H9 (cell line): Measurements from ENCODE around the gene IER5. TPM values are rescaled to one million over a fixed set of nuclear protein-coding genes. Genes with fewer than 3 reads are reported as not detected.
A peak's percentile ranks its signal among the peaks of the same experiment; 100 is the strongest.

ENCODE experiments used
- DNase-seq: peaks from one replicate; pipeline ENCODE4 v3.0.0-alpha.2; 2017
- H2AFZ ChIP-seq: one replicate; pipeline ENCODE4 v1.6.1; 2013; ENCODE audit warnings: mild to moderate bottlenecking, low read length, control low read depth, moderate library complexity
- H2AK5ac ChIP-seq: 2 replicates; pipeline ENCODE4 v1.6.1; 2013; ENCODE audit warnings: low read length, control low read depth, mixed read lengths; ENCODE audit not compliant: insufficient read length
- H2BK120ac ChIP-seq: one replicate; pipeline ENCODE4 v1.6.1; 2013; ENCODE audit warnings: low read depth, mild to moderate bottlenecking, low read length, control low read depth, inconsistent platforms; ENCODE audit not compliant: poor library complexity, severe bottlenecking
- H2BK12ac ChIP-seq: 2 replicates; pipeline ENCODE4 v1.6.1; 2013; ENCODE audit warnings: low read length, control low read depth, mixed read lengths, low read depth; ENCODE audit not compliant: insufficient read length
- H2BK15ac ChIP-seq: 2 replicates; pipeline ENCODE4 v1.6.1; 2013; ENCODE audit warnings: low read depth, low read length, control low read depth
- H2BK20ac ChIP-seq: one replicate; pipeline ENCODE4 v1.6.1; 2013; ENCODE audit warnings: low read depth, mild to moderate bottlenecking, low read length, control low read depth, inconsistent platforms; ENCODE audit not compliant: poor library complexity, severe bottlenecking
- H2BK5ac ChIP-seq: 2 replicates; pipeline ENCODE4 v1.6.1; 2013; ENCODE audit warnings: low read length, control low read depth, mixed read lengths; ENCODE audit not compliant: insufficient read length
- H3K14ac ChIP-seq: 2 replicates; pipeline ENCODE4 v1.6.1; 2013; ENCODE audit warnings: low read length, control low read depth; ENCODE audit not compliant: insufficient read depth
- H3K18ac ChIP-seq: 2 replicates; pipeline ENCODE4 v1.6.1; 2013; ENCODE audit warnings: low read depth, mild to moderate bottlenecking, mixed read lengths, low read length, control low read depth; ENCODE audit not compliant: insufficient read length
- H3K23ac ChIP-seq: 2 replicates; pipeline ENCODE4 v1.6.1; 2013; ENCODE audit warnings: low read length, control low read depth, mixed read lengths, low read depth; ENCODE audit not compliant: insufficient read length
- H3K23me2 ChIP-seq: 2 replicates; pipeline ENCODE4 v1.6.1; 2013; ENCODE audit warnings: low read depth, mild to moderate bottlenecking, mixed read lengths, low read length, control low read depth; ENCODE audit not compliant: insufficient read length, poor library complexity, severe bottlenecking
- H3K27ac ChIP-seq: 2 replicates; pipeline ENCODE4 v1.5.1; 2013; ENCODE audit warnings: low read length, control low read depth, mixed read lengths, low read depth; ENCODE audit not compliant: insufficient read length
- H3K27me3 ChIP-seq: 2 replicates; pipeline ENCODE4 v1.6.1; 2013; ENCODE audit warnings: low read length, control low read depth, inconsistent platforms; ENCODE audit not compliant: insufficient read depth
- H3K4ac ChIP-seq: 2 replicates; pipeline ENCODE4 v1.6.1; 2013; ENCODE audit warnings: low read depth, mild to moderate bottlenecking, control low read depth, inconsistent platforms, low read length, moderate library complexity
- H3K4me1 ChIP-seq: 2 replicates; pipeline ENCODE4 v1.6.1; 2013; ENCODE audit warnings: low read length, control low read depth, inconsistent platforms; ENCODE audit not compliant: insufficient read depth
- H3K4me2 ChIP-seq: 2 replicates; pipeline ENCODE4 v1.6.1; 2013; ENCODE audit warnings: low read length, control low read depth, mixed read lengths; ENCODE audit not compliant: insufficient read length, insufficient read depth
- H3K56ac ChIP-seq: 2 replicates; pipeline ENCODE4 v1.6.1; 2013; ENCODE audit warnings: low read depth, mild to moderate bottlenecking, mixed read lengths, low read length, control low read depth; ENCODE audit not compliant: insufficient read length
- H3K79me1 ChIP-seq: 2 replicates; pipeline ENCODE4 v1.6.1; 2013; ENCODE audit warnings: low read depth, mild to moderate bottlenecking, moderate library complexity, low read length, control low read depth, inconsistent platforms; ENCODE audit not compliant: insufficient read depth, poor library complexity, severe bottlenecking
- H3K79me2 ChIP-seq: 2 replicates; pipeline ENCODE4 v1.6.1; 2013; ENCODE audit warnings: low read length, control low read depth, inconsistent platforms; ENCODE audit not compliant: insufficient read depth
- H3K9ac ChIP-seq: 2 replicates; pipeline ENCODE4 v1.6.1; 2013; ENCODE audit warnings: low read length, control low read depth, mixed read lengths; ENCODE audit not compliant: insufficient read length; ENCODE audit errors: extremely low read depth
- H3K9me3 ChIP-seq: one replicate; pipeline ENCODE4 v1.6.1; 2013; ENCODE audit warnings: low read depth, low read length, inconsistent platforms; ENCODE audit not compliant: control insufficient read depth
- H3T11ph ChIP-seq: one replicate; pipeline ENCODE4 v1.6.1; 2013; ENCODE audit warnings: mild to moderate bottlenecking, low read length, control low read depth, inconsistent platforms
- H4K20me1 ChIP-seq: one replicate; pipeline ENCODE4 v1.6.1; 2013; ENCODE audit not compliant: control insufficient read depth, insufficient read length, insufficient read depth
- H4K5ac ChIP-seq: 2 replicates; pipeline ENCODE4 v1.6.1; 2013; ENCODE audit warnings: low read depth, mild to moderate bottlenecking, mixed read lengths, low read length, control low read depth; ENCODE audit not compliant: insufficient read length
- H4K8ac ChIP-seq: replicated peaks from 2 replicates; pipeline ENCODE4 v1.6.1; 2013; ENCODE audit warnings: low read length, control low read depth, mixed read lengths, low read depth; ENCODE audit not compliant: insufficient read length
- H4K91ac ChIP-seq: 2 replicates; pipeline ENCODE4 v1.6.1; 2013; ENCODE audit warnings: low read depth, mild to moderate bottlenecking, moderate library complexity, mixed read lengths, low read length, control low read depth; ENCODE audit not compliant: insufficient read length
- H3K27ac Mint-ChIP-seq, 3 experiments: 2 replicates in 2 of 3; 3 replicates in 1 of 3; pipeline ENCODE4 v1.8.0; 2020 to 2021; ENCODE audit warnings: mixed read lengths in 3 of 3, mild to moderate bottlenecking in 1 of 3, moderate library complexity in 1 of 3
- H3K27me3 Mint-ChIP-seq: 2 replicates; pipeline ENCODE4 v1.8.0; 2021; ENCODE audit warnings: low read depth, mild to moderate bottlenecking, moderate library complexity, mixed read lengths
- H3K36me3 Mint-ChIP-seq, 3 experiments: 2 replicates in 2 of 3; 3 replicates in 1 of 3; pipeline ENCODE4 v1.8.0; 2020 to 2021; ENCODE audit warnings: low read depth in 3 of 3, mixed read lengths in 3 of 3; ENCODE audit not compliant: insufficient read depth in 1 of 3
- H3K4me1 Mint-ChIP-seq, 2 experiments: 2 replicates each; pipeline ENCODE4 v1.8.0; 2020; ENCODE audit warnings: mixed read lengths in 2 of 2
- H3K4me3 Mint-ChIP-seq, 2 experiments: 2 replicates in 1 of 2; 3 replicates in 1 of 2; pipeline ENCODE4 v1.8.0; 2020 to 2021; ENCODE audit warnings: mild to moderate bottlenecking in 2 of 2, mixed read lengths in 2 of 2, moderate library complexity in 1 of 2
- H3K9me3 Mint-ChIP-seq, 2 experiments: 2 replicates in 1 of 2; 3 replicates in 1 of 2; pipeline ENCODE4 v1.8.0; 2020; ENCODE audit warnings: mild to moderate bottlenecking in 2 of 2, mixed read lengths in 2 of 2, moderate library complexity in 1 of 2
- CTCF ChIP-seq: fragments of 200-600 bp; sonication (generic); conservative IDR thresholded peaks from 3 replicates; pipeline ENCODE4 v1.8.0; 2021; ENCODE audit warnings: antibody characterized with exemption, mild to moderate bottlenecking
- WGBS: extraction: QIAGEN DNeasy Blood & Tissue Kit; methylation state at CpG from one replicate; pipeline ENCODE4 v1.1.7; 2013; ENCODE audit warnings: missing lambda C conversion rate, low lambda C conversion rate, mixed read lengths; ENCODE audit not compliant: insufficient read length; ENCODE audit errors: extremely low coverage; 5-methylcytosine and 5-hydroxymethylcytosine counted together
- total RNA-seq: library from RNA; stranded (reverse); gene quantifications from 2 replicates; pipeline ENCODE4 v1.2.1, GENCODE V29; 2021

IER5 gene
- total RNA-seq, 1 experiment from 2014 or later: 6.7 TPM

GRCh38 chr1:181116819-181117390 is 28.4 kb downstream of the IER5 start:
- H3K4me1 Mint-ChIP-seq: peaks cover 16 to 36% of the 10 kb centered on the region in 2 experiments
- H4K5ac ChIP-seq: no peak overlapping the region

More at GRCh38 chr1:181116819-181117390, 28.4 kb downstream of the IER5 start:
- Histone ChIP-seq H3K27me3 (no peaks in the 10 kb centered on the region), H2BK20ac (no peak overlapping the region), H4K91ac (no peak overlapping the region), H2AFZ (no peak overlapping the region), H2BK12ac (no peak overlapping the region), H4K20me1 (no peaks in the 10 kb centered on the region), H3T11ph (no peak overlapping the region), H3K9ac (no peak overlapping the region), H2BK5ac (no peak overlapping the region), H3K79me2 (no peaks in the 10 kb centered on the region), H3K23ac (no peak overlapping the region), H3K18ac (no peak overlapping the region), H4K8ac (no peak overlapping the region), H2AK5ac (no peak overlapping the region), H2BK120ac (no peak overlapping the region), H3K9me3 (no peaks in the 10 kb centered on the region), H2BK15ac (no peak overlapping the region), H3K27ac (no peak overlapping the region), H3K56ac (no peak overlapping the region), H3K23me2 (no peaks in the 10 kb centered on the region), H3K14ac (no peak overlapping the region), H3K4ac (no peak overlapping the region), H3K79me1 (no peaks in the 10 kb centered on the region), H3K4me1 (no peaks in the 10 kb centered on the region), H3K4me2 (no peak overlapping the region)
- no peaks in the 10 kb centered on the region for H3K36me3 Mint-ChIP-seq
- H3K27ac Mint-ChIP-seq: peak overlapping the region in 1 of 3 experiments; percentile 22; a peak in 1 of 7 replicates
- no peaks in the 10 kb centered on the region for H3K9me3 Mint-ChIP-seq
- peaks cover 10% of the 10 kb centered on the region; the same call in 1 of the 2 replicates for H3K27me3 Mint-ChIP-seq
- TF ChIP-seq CTCF: no peak
- DNase-seq: no peak
- WGBS: no CpG with 5 or more reads among the region's 3 CpGs
- H3K4me3 Mint-ChIP-seq: no peak overlapping the region
